Testis (tissue), 3 donors: Measurements from ENCODE around the gene RCC2. TPM values are rescaled to one million over a fixed set of nuclear protein-coding genes. Genes with fewer than 3 reads are reported as not detected.

Source experiments
- DNase-seq: peaks from one replicate; pipeline ENCODE4 v3.0.0-alpha.2; 2019
- H3K27ac ChIP-seq, 2 donors: fragments of 200-600 bp; sonication (generic); one replicate each; pipeline ENCODE4 v1.5.1; 2019
- H3K27me3 ChIP-seq: fragments of 200-600 bp; sonication (generic); one replicate; pipeline ENCODE4 v1.5.1; 2019
- H3K36me3 ChIP-seq: fragments of 200-600 bp; sonication (generic); one replicate; pipeline ENCODE4 v1.5.1; 2017; ENCODE audit warnings: low read depth; ENCODE audit errors: missing control alignments
- H3K4me1 ChIP-seq: fragments of 200-600 bp; sonication (generic); one replicate; pipeline ENCODE4 v1.5.1; 2019
- H3K4me3 ChIP-seq, 2 donors: fragments of 200-600 bp; sonication (generic); one replicate each; pipeline ENCODE4 v1.5.1; 2017 to 2019
- H3K9me3 ChIP-seq: fragments of 200-600 bp; sonication (generic); one replicate; pipeline ENCODE4 v1.5.1; 2017
- CTCF ChIP-seq, 3 experiments: fragments of 450-650 bp in 2 of 3; fragments of 200-600 bp in 1 of 3; sonication (generic) in 1 of 3; IDR thresholded peaks; one replicate each; pipeline ENCODE4 v1.5.1; 2016 to 2019; ENCODE audit warnings: antibody characterized with exemption in 3 of 3, mild to moderate bottlenecking in 2 of 3, moderate library complexity in 1 of 3
- POLR2A ChIP-seq: fragments of 450-650 bp; IDR thresholded peaks from one replicate; pipeline ENCODE4 v1.6.1; 2017; ENCODE audit warnings: antibody characterized with exemption, mild to moderate bottlenecking, moderate library complexity
- WGBS, 2 donors: methylation state at CpG; one replicate each; pipeline ENCODE4 v1.1.5; 2018; 5-methylcytosine and 5-hydroxymethylcytosine counted together
- intact Hi-C: fragments of 100-400 bp; cut with DNase I; formaldehyde crosslinking; loops from one replicate; pipeline ENCODE4 v1.15.1; 2023; ENCODE audit warnings: low total_unique reads
- polyA plus RNA-seq: library from polyadenylated mRNA; stranded (reverse); fragments of 350-450 nt; fragmentation: Illumina TruSeq; extraction: RNeasy Lipid Tissue Mini Kit (QIAGEN cat#74804); gene quantifications from one replicate; pipeline ENCODE4 v1.2.3, GENCODE V29; 2014; ENCODE audit warnings: low read depth, low replicate concordance; ENCODE audit not compliant: insufficient read depth
- total RNA-seq, 2 donors: library from RNA; depleted of rRNA; stranded (reverse); fragments of >200 nt; gene quantifications; one replicate each; pipeline ENCODE4 v1.2.3, GENCODE V29; 2016

Gene RCC2
- total and polyA plus RNA-seq, 3 donors from 2014 or later = 42.2 to 60.2 (median 55.0) TPM

- TF ChIP-seq POLR2A (no peak), CTCF (IDR thresholded peaks at IDR 0.05) (no peak)
- Histone ChIP-seq H3K27ac (no peak overlapping the region), H3K36me3 (no peaks in the 10 kb centered on the region), H3K9me3 (no peaks in the 10 kb centered on the region), H3K4me1 (no peaks in the 10 kb centered on the region), H3K4me3 (no peak overlapping the region), H3K27me3 (no peaks in the 10 kb centered on the region)
- WGBS, 2 donors = 85 to 88% methylated on average over 11 of the region's 11 CpGs
- intact Hi-C loops = no loop called here
- DNase-seq = no peak
These were observed 79.1 kb downstream of the RCC2 start for GRCh38 chr1:17360272-17360956.

GRCh38 chr1:17359808-17360207 lies 79.7 kb downstream of the RCC2 start:
- intact Hi-C loops = no loop called here
- Histone ChIP-seq H3K9me3 (no peaks in the 10 kb centered on the region), H3K27ac (no peak overlapping the region), H3K36me3 (no peaks in the 10 kb centered on the region), H3K27me3 (no peaks in the 10 kb centered on the region), H3K4me1 (no peaks in the 10 kb centered on the region), H3K4me3 (no peak overlapping the region)
- no peak for DNase-seq
- TF ChIP-seq POLR2A (no peak), CTCF (IDR thresholded peaks at IDR 0.05) (no peak)
- 89 to 90% methylated on average over 9 of the region's 9 CpGs for WGBS, 2 donors

DNA sequence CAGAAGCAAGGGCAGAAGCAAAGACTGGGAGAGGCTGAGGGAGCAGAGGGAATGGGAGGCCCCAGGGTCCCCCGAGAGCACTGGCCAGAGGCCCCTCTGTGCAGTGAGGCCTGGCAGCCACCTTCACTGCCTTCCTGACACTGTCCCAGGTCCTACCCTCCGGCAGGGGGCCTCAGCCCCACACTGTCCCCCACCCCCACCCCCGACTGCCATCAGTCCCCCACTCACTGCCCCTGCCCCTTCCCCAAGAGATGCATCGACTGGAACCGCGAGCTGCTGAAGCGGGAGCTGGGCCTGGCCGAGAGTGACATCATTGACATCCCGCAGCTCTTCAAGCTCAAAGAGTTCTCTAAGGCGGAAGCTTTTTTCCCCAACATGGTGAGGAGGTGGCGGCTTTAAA lies 80.4 kb downstream of the RCC2 start:
- Histone ChIP-seq H3K36me3 (no peaks in the 10 kb centered on the region), H3K4me3 (no peak overlapping the region), H3K9me3 (no peaks in the 10 kb centered on the region), H3K27ac (no peak overlapping the region), H3K27me3 (no peaks in the 10 kb centered on the region), H3K4me1 (no peaks in the 10 kb centered on the region)
- TF ChIP-seq POLR2A (no peak), CTCF (IDR thresholded peaks at IDR 0.05) (no peak)
- 70 to 80% methylated on average over 2 to 10 of the region's 11 CpGs for WGBS, 2 donors
- DNase-seq = no peak
- intact Hi-C loops = no loop called here

DNA sequence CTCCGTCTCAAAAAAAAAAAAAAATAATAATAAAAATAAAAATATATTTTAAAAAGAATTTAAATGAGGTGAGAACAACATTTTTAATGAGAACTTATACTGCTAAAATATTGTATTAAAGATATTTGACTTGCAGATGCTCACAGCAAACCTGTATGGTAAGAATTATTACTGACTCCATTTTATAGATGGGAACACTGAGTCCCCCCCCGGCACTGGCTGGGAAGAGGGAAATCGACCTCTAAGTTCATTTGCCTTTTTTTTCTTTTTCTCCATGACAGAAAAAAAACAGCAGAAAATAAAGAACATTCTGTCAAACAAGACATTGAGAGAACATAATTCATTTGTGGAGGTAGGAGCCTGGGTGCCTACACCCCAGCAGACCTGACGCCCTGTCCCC lies 80.9 kb downstream of the RCC2 start:
- no peak for TF ChIP-seq POLR2A
- no peak for TF ChIP-seq CTCF (IDR thresholded peaks at IDR 0.05)
- H3K9me3 ChIP-seq = no peaks in the 10 kb centered on the region
- DNase-seq = no peak
- H3K27ac ChIP-seq = no peak overlapping the region
- no peak overlapping the region for H3K4me3 ChIP-seq
- no peaks in the 10 kb centered on the region for H3K36me3 ChIP-seq
- H3K27me3 ChIP-seq = no peaks in the 10 kb centered on the region
- 65 to 67% methylated on average over 4 of the region's 4 CpGs for whole genome bisulfite sequencing, 2 donors
- H3K4me1 ChIP-seq = no peaks in the 10 kb centered on the region
- intact Hi-C loops = no loop called here

Other genes with a start within 250 kb of the RCC2 start
- under 1 TPM in 1 of 2 donors, not detected in 1; 0.31 TPM for gene PADI1, start 234.5 kb downstream of the RCC2 start, total RNA-seq
- gene PADI1, start 234.5 kb downstream of the RCC2 start, polyA plus RNA-seq = 1.6 TPM
- 1 to 10 TPM in 1 of 2 donors, under 1 TPM in 1; 0.63 to 1.2 TPM for gene PADI3, start 190.6 kb downstream of the RCC2 start, total RNA-seq
- 0.80 TPM for gene PADI3, start 190.6 kb downstream of the RCC2 start, polyA plus RNA-seq
- gene PADI4, start 131.5 kb downstream of the RCC2 start, total RNA-seq = under 1 TPM in 1 of 2 donors, not detected in 1; 0.16 TPM
- 0.32 TPM for gene PADI4, start 131.5 kb downstream of the RCC2 start, polyA plus RNA-seq
- gene PADI6, start 67.5 kb downstream of the RCC2 start, total RNA-seq = not detected
- gene PADI6, start 67.5 kb downstream of the RCC2 start, polyA plus RNA-seq = 0.25 TPM
- 10 to 100 TPM; 18.4 to 20.3 TPM for gene ARHGEF10L, start 100.0 kb upstream of the RCC2 start, total RNA-seq
- 13.5 TPM for gene ARHGEF10L, start 100.0 kb upstream of the RCC2 start, polyA plus RNA-seq